MM.1S (cell line): ENCODE results near the gene PPP3R1.

Experiments used
- CTCF ChIP-seq: fragments of 300-600 bp; sonication (generic); IDR thresholded peaks from 2 replicates; pipeline ENCODE4 v1.5.1; 2016; ENCODE audit warnings: antibody characterized with exemption, low read length, mixed read lengths
- EZH2 ChIP-seq: fragments of 300-600 bp; sonication (generic); optimal IDR thresholded peaks from 2 replicates; pipeline ENCODE3; 2017; ENCODE audit warnings: low read depth, mild to moderate bottlenecking, antibody characterized with exemption, low read length, mixed read lengths
- EZH2phosphoT487 ChIP-seq: fragments of 300-600 bp; sonication (generic); IDR thresholded peaks from 2 replicates; pipeline ENCODE4 v1.6.1; 2018; ENCODE audit warnings: antibody characterized with exemption, low read length

GRCh38 chr2:68134554-68134953 is 117.8 kb downstream of the PPP3R1 start:
- TF ChIP-seq CTCF (no peak), EZH2phosphoT487 (no peak), EZH2 (no peak)
